Transverse colon (tissue), 4 donors: ENCODE measurements around the gene GBA2. TPM values are rescaled to one million over a fixed set of nuclear protein-coding genes. Genes with fewer than 3 reads are reported as not detected.

Source experiments
- DNase-seq: peaks from one replicate; pipeline ENCODE4 v3.0.0-alpha.2; 2019
- H3K27ac ChIP-seq, 4 donors: fragments of 200-600 bp; sonication (generic); 2 replicates each; pipeline ENCODE4 v1.5.1; 2016 to 2018; ENCODE audit warnings: inconsistent platforms in 4 of 4
- H3K27me3 ChIP-seq: fragments of 200-600 bp; sonication (generic); 2 replicates; pipeline ENCODE4 v1.5.1; 2017; ENCODE audit warnings: inconsistent platforms
- H3K36me3 ChIP-seq, 4 donors: fragments of 200-600 bp; sonication (generic); 2 replicates each; pipeline ENCODE4 v1.5.1; 2017 to 2019; ENCODE audit warnings: inconsistent platforms in 4 of 4
- H3K4me1 ChIP-seq, 4 donors: fragments of 200-600 bp; sonication (generic); 2 replicates each; pipeline ENCODE4 v1.5.1; 2017 to 2020; ENCODE audit warnings: inconsistent platforms in 4 of 4
- H3K4me3 ChIP-seq, 4 donors: fragments of 200-600 bp; sonication (generic); 1 replicate in 1 of 4; 2 replicates in 3 of 4; pipeline versions ENCODE4 v1.5.1 to v1.6.1; 2017 to 2019; ENCODE audit warnings: inconsistent platforms in 4 of 4
- H3K9me3 ChIP-seq, 2 donors: fragments of 200-600 bp; sonication (generic); 2 replicates each; pipeline ENCODE4 v1.5.1; 2017 to 2019; ENCODE audit warnings: inconsistent platforms in 2 of 2
- EP300 ChIP-seq: sonication (generic); formaldehyde crosslinking; IDR thresholded peaks from one replicate; pipeline ENCODE4 v1.6.1; 2017; ENCODE audit warnings: antibody characterized with exemption, low read depth
- POLR2A ChIP-seq: fragments of 450-650 bp; IDR thresholded peaks from one replicate; pipeline ENCODE4 v1.6.1; 2016; ENCODE audit warnings: antibody characterized with exemption, mild to moderate bottlenecking, moderate library complexity
- POLR2AphosphoS5 ChIP-seq, 3 donors: sonication (generic); formaldehyde crosslinking; IDR thresholded peaks; one replicate each; pipeline ENCODE4 v1.6.1; 2016; ENCODE audit warnings: antibody characterized with exemption in 3 of 3
- WGBS, 2 donors: methylation state at CpG; one replicate each; pipeline ENCODE4 v1.1.5; 2018; ENCODE audit warnings: low coverage in 1 of 2; 5-methylcytosine and 5-hydroxymethylcytosine counted together
- in situ Hi-C, 4 donors: fragments of 200-750 bp; cut with MboI; loops; one replicate each; pipeline versions ENCODE4 v1.15.0 to v1.15.1; 2017; ENCODE audit warnings: low sequenced_read_pairs in 3 of 4, low pct_ligation_motif_present in 1 of 4, low pct_unique_long_range_greater_than_20kb in 1 of 4
- intact Hi-C: fragments of 100-400 bp; cut with DNase I; formaldehyde crosslinking; loops from one replicate; pipeline ENCODE4 v1.15.1; 2023; ENCODE audit warnings: low total_unique reads
- total RNA-seq, 4 donors: library from RNA; depleted of rRNA; stranded (reverse); fragments of >200 nt; gene quantifications; one replicate each; pipeline ENCODE4 v1.1.0, GENCODE V29; 2016
- TF ChIP-seq, protein P1 (sequence below), 5 experiments: fragments of 200-600 bp in 3 of 5; fragments of 450-650 bp in 2 of 5; sonication (generic) in 3 of 5; IDR thresholded peaks; 1 replicate in 2 of 5; 2 replicates in 3 of 5; pipeline ENCODE4 v1.5.1; 2016 to 2017; ENCODE audit warnings: antibody characterized with exemption in 5 of 5, inconsistent platforms in 3 of 5, mild to moderate bottlenecking in 2 of 5, moderate library complexity in 1 of 5

Gene GBA2
- total RNA-seq, 4 donors from 2014 or later = 217 to 709 (median 255) TPM

DNA sequence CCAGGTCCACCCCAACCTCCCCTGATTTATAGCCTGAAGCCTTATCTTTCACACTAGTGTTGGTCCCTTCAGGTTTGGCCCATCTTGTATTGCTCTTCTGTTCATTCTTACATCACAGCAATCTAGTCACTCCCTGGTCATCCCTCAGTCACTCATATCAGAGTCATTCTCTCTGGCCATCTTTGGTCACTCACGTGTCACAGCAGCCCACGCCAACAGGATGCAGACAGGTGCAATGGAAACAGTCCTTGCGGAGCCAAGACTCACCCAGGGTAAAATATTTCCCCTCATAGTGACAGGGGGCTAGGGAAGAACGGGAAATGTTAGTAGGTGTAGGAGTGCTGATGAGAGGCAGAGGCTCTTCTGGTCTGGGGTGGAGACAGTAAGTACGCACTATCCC lies 4.4 kb upstream of the GBA2 start:
- DNase-seq = no peak
- no peak overlapping the region for H3K4me3 ChIP-seq
- TF ChIP-seq POLR2AphosphoS5 (IDR thresholded peaks at IDR 0.05) (no peak), EP300 (no peak), POLR2A (no peak)
- TF ChIP-seq, protein P1, sequence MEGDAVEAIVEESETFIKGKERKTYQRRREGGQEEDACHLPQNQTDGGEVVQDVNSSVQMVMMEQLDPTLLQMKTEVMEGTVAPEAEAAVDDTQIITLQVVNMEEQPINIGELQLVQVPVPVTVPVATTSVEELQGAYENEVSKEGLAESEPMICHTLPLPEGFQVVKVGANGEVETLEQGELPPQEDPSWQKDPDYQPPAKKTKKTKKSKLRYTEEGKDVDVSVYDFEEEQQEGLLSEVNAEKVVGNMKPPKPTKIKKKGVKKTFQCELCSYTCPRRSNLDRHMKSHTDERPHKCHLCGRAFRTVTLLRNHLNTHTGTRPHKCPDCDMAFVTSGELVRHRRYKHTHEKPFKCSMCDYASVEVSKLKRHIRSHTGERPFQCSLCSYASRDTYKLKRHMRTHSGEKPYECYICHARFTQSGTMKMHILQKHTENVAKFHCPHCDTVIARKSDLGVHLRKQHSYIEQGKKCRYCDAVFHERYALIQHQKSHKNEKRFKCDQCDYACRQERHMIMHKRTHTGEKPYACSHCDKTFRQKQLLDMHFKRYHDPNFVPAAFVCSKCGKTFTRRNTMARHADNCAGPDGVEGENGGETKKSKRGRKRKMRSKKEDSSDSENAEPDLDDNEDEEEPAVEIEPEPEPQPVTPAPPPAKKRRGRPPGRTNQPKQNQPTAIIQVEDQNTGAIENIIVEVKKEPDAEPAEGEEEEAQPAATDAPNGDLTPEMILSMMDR (IDR thresholded peaks at IDR 0.05) = no peak
- peaks cover 4 to 27% (median 24%) of the 10 kb centered on the region in 4 donors for H3K4me1 ChIP-seq
- in situ Hi-C loops (no loop called here), intact Hi-C loops (no loop called here)
- H3K27ac ChIP-seq = no peak overlapping the region
- no peaks in the 10 kb centered on the region for H3K9me3 ChIP-seq
- H3K27me3 ChIP-seq = no peaks in the 10 kb centered on the region
- peaks cover 0 to 24% (median 10%) of the 10 kb centered on the region in 4 donors for H3K36me3 ChIP-seq
- 93% methylated on average over 5 of the region's 5 CpGs; no CpG with 5 or more reads in 1 of the 2 donors for WGBS, 2 donors

DNA sequence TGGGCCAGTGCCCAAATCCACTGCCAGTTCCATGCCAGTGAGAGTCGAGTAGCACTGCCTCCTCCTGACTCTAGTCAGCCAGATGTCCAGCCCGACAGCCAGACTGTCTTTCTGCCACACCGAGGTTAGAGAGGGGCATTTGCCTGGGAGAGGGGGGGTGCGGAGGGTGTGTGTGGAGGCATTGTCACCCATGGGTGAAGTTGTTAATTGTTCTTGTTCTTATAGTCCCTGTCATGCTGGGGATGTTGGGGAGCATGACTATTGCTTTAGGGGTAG lies 1.2 kb upstream of the GBA2 start:
- intact Hi-C loops (no loop called here), in situ Hi-C loops (no loop called here)
- DNase-seq = no peak
- WGBS, 2 donors = 55 to 72% methylated on average over 2 to 4 of the region's 4 CpGs
- no peaks in the 10 kb centered on the region for H3K27me3 ChIP-seq
- no peak for TF ChIP-seq POLR2AphosphoS5 (IDR thresholded peaks at IDR 0.05)
- TF ChIP-seq EP300 = no peak
- TF ChIP-seq, protein P1 (IDR thresholded peaks at IDR 0.05) = no peak
- TF ChIP-seq POLR2A = no peak
- H3K4me1 ChIP-seq = peaks cover 6 to 39% (median 37%) of the 10 kb centered on the region in 4 donors
- peaks cover 0 to 24% (median 10%) of the 10 kb centered on the region in 4 donors for H3K36me3 ChIP-seq
- H3K9me3 ChIP-seq = no peaks in the 10 kb centered on the region
- H3K4me3 ChIP-seq = peak overlapping the region; percentile 20 to 93 (median 72)
- H3K27ac ChIP-seq = peak overlapping the region; percentile 92 to 97 (median 94)

DNA sequence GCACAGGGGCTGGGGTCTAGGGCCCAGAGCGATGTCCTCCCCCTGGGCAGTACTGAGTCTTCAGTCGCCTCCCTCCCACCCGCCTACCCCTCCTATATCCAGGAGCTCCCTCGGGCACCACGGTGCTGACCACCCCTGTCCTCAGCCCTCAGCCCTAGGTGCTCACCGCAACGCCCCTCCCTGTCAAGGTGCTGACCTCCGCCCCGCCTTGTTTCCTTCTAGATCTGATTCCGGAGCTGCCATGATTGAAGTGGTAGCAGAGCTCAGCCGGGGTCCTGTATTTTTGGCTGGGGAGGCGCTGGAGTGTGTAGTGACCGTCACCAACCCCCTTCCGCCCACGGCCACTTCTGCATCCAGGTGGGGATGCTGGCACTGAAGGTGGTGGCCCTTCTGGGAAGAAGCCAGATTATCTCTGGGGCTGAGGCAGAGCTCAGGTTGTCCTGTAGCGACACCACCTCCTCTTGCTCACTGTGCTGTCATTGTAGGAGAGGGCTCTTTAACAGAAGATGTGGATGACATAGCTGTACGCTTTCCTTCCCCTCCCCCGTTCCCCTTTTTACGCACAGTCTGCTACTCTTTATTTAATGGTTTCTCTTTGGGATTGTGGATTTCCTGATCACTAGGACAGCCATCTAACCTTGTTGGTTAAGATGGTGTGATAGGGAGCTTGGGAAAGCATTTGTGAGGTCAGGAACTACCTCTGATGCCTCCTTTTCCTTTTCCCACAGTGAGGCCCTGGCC lies 657 bp upstream of the GBA2 start:
- 2% methylated on average over 18 of the region's 19 CpGs; no CpG with 5 or more reads in 1 of the 2 donors for WGBS, 2 donors
- in situ Hi-C loops (loop anchor here in 1 of 4 donors (10.0 kb wide), 1 partner anchor 95 kb away; the partner anchor contains the start of genes CCDC107, RMRP and SIT1), intact Hi-C loops (no loop called here)
- peak; percentile 75 for DNase-seq
- peak overlapping the region; percentile 92 to 97 (median 94) for H3K27ac ChIP-seq
- H3K4me3 ChIP-seq = peak overlapping the region; percentile 20 to 93 (median 72)
- TF ChIP-seq, protein P1 (IDR thresholded peaks at IDR 0.05) = no peak
- TF ChIP-seq EP300 = no peak
- TF ChIP-seq POLR2A = no peak
- peaks cover 0 to 24% (median 10%) of the 10 kb centered on the region in 4 donors for H3K36me3 ChIP-seq
- no peaks in the 10 kb centered on the region for H3K27me3 ChIP-seq
- no peaks in the 10 kb centered on the region for H3K9me3 ChIP-seq
- peaks cover 6 to 45% (median 38%) of the 10 kb centered on the region in 4 donors for H3K4me1 ChIP-seq

DNA sequence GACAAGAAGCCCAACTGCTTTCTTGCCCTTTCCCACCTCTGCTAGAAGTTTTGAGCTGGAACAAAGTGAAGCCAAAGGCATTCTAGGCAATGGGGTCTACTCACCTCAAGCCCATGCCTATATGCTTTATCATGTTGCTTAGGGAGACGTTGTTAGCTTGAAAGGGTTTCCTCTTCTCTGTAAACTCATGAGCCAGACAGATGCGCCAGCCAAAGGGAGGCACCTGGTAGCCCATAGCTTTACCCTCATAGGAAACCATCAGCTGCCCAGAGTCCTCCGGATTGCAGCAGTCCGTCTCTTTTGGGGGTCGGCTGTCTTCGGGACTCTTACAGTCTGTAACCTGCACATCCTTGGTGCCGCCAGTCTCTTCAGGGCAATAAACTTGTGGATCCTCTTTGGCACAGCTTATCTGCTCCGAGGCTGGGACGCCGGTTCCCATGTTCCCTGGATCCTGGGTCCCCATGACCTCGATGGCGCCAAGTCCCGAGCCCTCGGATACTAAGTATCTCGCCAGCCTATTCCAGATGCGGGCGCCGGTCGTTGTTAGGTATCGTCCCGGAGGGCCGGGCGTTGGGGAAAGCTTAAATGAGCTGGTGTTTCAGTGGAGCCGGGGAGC lies 678 bp downstream of the GBA2 start:
- Histone ChIP-seq H3K27ac (peak overlapping the region; percentile 92 to 97 (median 94)), H3K27me3 (no peaks in the 10 kb centered on the region), H3K9me3 (no peaks in the 10 kb centered on the region), H3K4me1 (peaks cover 6 to 47% (median 38%) of the 10 kb centered on the region in 4 donors), H3K4me3 (peak overlapping the region; percentile 20 to 93 (median 72)), H3K36me3 (peaks cover 0 to 33% (median 10%) of the 10 kb centered on the region in 4 donors)
- in situ Hi-C loops (loop anchor here in 1 of 4 donors (10.0 kb wide), 1 partner anchor 94 kb away; the partner anchor contains the start of genes CCDC107, RMRP and SIT1), intact Hi-C loops (no loop called here)
- DNase-seq = no peak
- WGBS, 2 donors = 1% methylated on average over 21 of the region's 24 CpGs; no CpG with 5 or more reads in 1 of the 2 donors
- no peak for TF ChIP-seq EP300
- TF ChIP-seq, protein P1 (IDR thresholded peaks at IDR 0.05) = no peak
